Skeletal muscle satellite cell (primary cell): ENCODE results near the gene PACSIN3. TPM values are rescaled to one million over a fixed set of nuclear protein-coding genes. Genes with fewer than 3 reads are reported as not detected.
A peak's percentile ranks its signal among the peaks of the same experiment; 100 is the strongest.

Source experiments
- H3K27me3 ChIP-seq: 2 replicates; pipeline ENCODE4 v1.7.0; 2013; ENCODE audit warnings: low read length; ENCODE audit not compliant: control insufficient read depth, insufficient read depth
- H3K36me3 ChIP-seq: 2 replicates; pipeline ENCODE4 v1.7.0; 2013; ENCODE audit warnings: mild to moderate bottlenecking, control low read depth, low read length; ENCODE audit not compliant: insufficient read depth
- H3K4me1 ChIP-seq: 2 replicates; pipeline ENCODE4 v1.7.0; 2013; ENCODE audit warnings: low read length; ENCODE audit not compliant: control insufficient read depth, insufficient read depth
- H3K4me2 ChIP-seq: 2 replicates; pipeline ENCODE4 v1.7.0; 2013; ENCODE audit warnings: mild to moderate bottlenecking, low read length
- H3K4me3 ChIP-seq: 2 replicates; pipeline ENCODE4 v1.7.0; 2013; ENCODE audit warnings: low read length
- H3K9ac ChIP-seq: 2 replicates; pipeline ENCODE4 v1.7.0; 2013; ENCODE audit warnings: mild to moderate bottlenecking, low read depth, low read length, moderate library complexity
- H3K9me3 ChIP-seq: replicated peaks from 2 replicates; pipeline ENCODE4 v1.7.0; 2013; ENCODE audit warnings: mild to moderate bottlenecking, control low read depth, low read length
- total RNA-seq: library from RNA; depleted of rRNA; stranded (reverse); fragments of >200 nt; gene quantifications from 2 replicates; pipeline ENCODE4 v1.2.3, GENCODE V29; 2012; rRNA removed

The PACSIN3 gene
- 8.1 and 9.9 TPM in 2 replicates for total RNA-seq

DNA sequence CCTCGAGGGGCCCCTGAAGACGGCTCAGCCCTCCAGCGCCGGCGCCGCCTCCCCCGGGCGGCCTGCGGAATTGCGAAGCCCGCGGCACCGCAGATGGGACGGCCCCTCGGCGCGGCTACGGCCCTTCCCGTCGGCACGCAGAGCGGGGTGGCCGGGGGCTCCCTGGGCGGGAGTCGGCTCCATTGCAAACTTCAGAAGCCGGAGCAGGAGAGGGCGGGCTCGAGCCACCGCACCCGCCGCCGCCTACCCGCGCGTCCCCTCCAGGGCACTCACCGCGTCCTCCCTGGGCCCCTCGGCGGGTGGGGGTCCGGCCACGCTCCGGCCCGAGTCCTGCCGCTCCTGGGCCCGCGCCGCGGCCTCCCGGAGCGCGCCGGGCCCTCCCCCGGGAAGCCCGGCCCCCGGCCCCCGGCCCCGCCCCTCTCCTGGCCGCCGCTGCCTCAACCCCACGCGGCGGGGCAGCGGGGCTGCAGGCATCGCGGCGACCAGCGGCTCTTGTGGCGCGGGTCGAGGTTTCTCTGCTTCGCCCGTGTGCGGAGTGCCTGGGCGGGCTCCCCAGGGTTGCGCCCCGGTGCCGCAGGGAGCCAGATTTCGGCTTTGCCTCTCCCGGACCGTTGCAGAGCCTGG is at the start of gene PACSIN3:
Gene PACSIN3 (minus strand): TSS at position 359 of the 624 bp plus-strand sequence. CDS start 3,707 bp downstream, outside the sequence.
- Histone ChIP-seq H3K4me1 (peaks cover 40% of the 10 kb centered on the region), H3K9me3 (no peaks in the 10 kb centered on the region), H3K4me2 (peak within 1 kb of the TSS; percentile 94), H3K36me3 (no peaks in the 10 kb centered on the region), H3K27me3 (no peaks in the 10 kb centered on the region), H3K4me3 (peak within 1 kb of the TSS; percentile 77), H3K9ac (peak within 1 kb of the TSS; percentile 79)

DNA sequence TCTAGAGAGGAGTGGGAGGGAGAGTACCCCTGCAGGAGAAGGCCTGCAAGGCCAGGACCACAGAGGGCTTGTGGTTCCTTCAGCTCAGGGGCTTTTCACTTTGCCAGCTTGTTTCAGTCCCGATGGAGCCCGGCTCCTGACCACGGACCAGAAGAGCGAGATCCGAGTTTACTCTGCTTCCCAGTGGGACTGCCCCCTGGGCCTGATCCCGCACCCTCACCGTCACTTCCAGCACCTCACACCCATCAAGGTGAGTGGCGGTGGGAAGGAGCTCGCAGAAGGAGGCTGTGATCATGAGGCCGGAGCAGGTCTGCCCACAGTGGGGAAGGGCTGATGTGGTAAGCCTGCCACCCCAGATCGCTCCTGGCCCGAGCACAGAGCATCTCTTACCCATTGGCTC is 48.9 kb upstream of the PACSIN3 start:
- peaks cover 42% of the 10 kb centered on the region for H3K36me3 ChIP-seq
- no peak overlapping the region for H3K4me2 ChIP-seq
- H3K27me3 ChIP-seq: no peaks in the 10 kb centered on the region
- H3K9ac ChIP-seq: no peak overlapping the region
- peaks cover 21% of the 10 kb centered on the region for H3K4me1 ChIP-seq
- H3K4me3 ChIP-seq: no peak overlapping the region
- H3K9me3 ChIP-seq: no peaks in the 10 kb centered on the region

DNA sequence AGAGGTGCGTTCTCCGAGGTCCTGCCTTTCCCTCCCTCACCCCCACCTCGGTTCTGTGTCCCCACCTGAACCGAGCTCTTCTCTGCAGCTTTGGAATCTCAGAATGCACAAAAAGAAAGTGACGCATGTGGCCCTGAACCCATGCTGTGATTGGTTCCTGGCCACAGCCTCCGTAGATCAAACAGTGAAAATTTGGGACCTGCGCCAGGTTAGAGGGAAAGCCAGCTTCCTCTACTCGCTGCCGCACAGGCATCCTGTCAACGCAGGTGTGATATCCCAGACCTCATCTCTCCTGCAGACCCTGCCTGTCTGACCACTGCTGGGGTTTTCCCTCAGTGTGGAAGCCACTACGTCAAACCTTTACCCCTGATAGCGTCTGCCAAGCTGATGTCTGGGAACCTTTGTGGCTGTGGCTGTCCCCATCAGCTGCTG is 48.5 kb upstream of the PACSIN3 start:
- Histone ChIP-seq H3K4me2 (peak overlapping the region; percentile 66), H3K4me3 (no peak overlapping the region), H3K27me3 (no peaks in the 10 kb centered on the region), H3K9me3 (no peaks in the 10 kb centered on the region), H3K4me1 (peaks cover 21% of the 10 kb centered on the region), H3K9ac (no peak overlapping the region), H3K36me3 (peaks cover 37% of the 10 kb centered on the region)

DNA sequence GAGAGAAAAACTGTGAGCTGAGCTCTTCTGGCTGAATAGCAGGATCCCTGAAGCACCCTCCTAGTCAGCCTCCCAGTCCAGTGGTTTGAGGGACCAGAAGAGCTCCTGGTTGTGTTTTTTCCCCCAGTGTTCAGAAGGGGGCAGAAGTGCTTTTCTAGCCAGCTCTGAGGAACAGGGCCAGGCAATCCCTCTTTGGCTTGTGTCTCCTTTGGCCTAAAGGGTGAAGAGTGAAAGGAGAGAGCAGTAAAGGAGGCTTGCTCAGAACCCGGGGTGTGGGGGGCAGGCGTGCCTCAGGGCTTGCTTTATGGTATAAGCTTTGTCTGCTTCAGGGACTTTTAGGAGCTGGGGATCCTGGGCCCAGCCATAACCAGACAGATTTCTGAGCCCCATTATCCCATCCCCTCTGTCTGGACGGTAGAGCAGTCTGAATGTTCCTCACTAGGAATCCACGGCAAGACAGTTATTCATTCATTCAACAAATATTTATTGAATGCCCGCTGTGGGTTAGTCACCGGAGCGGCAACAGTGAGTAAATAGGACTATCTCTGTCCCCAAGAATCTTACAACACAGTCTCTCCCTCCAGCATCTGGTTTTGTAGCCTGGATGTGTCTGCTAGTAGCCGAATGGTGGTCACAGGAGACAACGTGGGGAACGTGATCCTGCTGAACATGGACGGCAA is 47.9 kb upstream of the PACSIN3 start:
- H3K36me3 ChIP-seq: peaks cover 36% of the 10 kb centered on the region
- H3K27me3 ChIP-seq: no peaks in the 10 kb centered on the region
- H3K4me2 ChIP-seq: peak overlapping the region; percentile 66
- peaks cover 21% of the 10 kb centered on the region for H3K4me1 ChIP-seq
- H3K9ac ChIP-seq: peak overlapping the region; percentile 67
- H3K4me3 ChIP-seq: no peak overlapping the region
- no peaks in the 10 kb centered on the region for H3K9me3 ChIP-seq

DNA sequence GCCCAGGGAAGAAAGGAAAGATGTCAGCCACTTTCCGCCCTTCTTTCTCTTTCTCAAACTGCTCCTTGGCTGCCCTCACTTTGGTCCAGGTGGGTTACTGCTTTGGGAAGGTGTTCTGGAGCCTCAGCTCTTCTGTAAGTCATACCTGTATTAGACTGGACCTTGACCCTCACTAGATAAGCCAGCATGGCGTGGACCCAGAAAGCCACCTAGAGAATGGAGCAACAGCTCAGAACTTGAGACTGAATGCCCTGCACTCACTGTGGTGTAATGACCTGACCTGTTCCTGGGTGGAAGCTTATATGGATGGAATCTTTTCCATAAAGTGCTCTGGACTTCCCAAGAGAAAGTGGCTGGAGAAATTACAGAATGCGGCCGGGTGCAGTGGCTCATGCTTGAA is 46.8 kb upstream of the PACSIN3 start:
- Histone ChIP-seq H3K4me3 (no peak overlapping the region), H3K4me2 (no peak overlapping the region), H3K9me3 (no peaks in the 10 kb centered on the region), H3K27me3 (no peaks in the 10 kb centered on the region), H3K4me1 (peaks cover 21% of the 10 kb centered on the region), H3K36me3 (peaks cover 30% of the 10 kb centered on the region), H3K9ac (no peak overlapping the region)

DNA sequence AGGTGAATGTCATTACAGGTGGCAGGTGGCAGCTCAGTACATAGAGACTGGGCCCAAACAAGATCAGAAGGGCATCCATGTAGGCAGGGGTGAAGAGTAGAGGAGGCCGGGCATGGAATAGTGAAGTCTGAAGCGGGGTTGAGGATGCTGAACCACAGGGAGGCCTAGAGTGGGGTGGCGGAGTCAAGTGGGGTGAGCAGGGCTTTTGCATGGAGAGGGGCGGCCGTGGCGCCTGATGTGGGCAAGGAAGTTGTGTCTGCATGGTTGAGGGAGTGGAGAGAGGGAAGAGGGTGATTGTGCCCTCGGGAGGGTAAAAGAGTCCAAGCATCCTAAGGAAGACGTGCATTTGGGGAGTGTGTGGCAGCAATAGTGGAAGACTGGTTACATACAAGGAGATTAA is 42.9 kb upstream of the PACSIN3 start:
- no peak overlapping the region for H3K4me3 ChIP-seq
- H3K4me2 ChIP-seq: no peak overlapping the region
- H3K27me3 ChIP-seq: no peaks in the 10 kb centered on the region
- no peak overlapping the region for H3K9ac ChIP-seq
- peaks cover 7% of the 10 kb centered on the region for H3K4me1 ChIP-seq
- H3K9me3 ChIP-seq: no peaks in the 10 kb centered on the region
- peaks cover 39% of the 10 kb centered on the region for H3K36me3 ChIP-seq

DNA sequence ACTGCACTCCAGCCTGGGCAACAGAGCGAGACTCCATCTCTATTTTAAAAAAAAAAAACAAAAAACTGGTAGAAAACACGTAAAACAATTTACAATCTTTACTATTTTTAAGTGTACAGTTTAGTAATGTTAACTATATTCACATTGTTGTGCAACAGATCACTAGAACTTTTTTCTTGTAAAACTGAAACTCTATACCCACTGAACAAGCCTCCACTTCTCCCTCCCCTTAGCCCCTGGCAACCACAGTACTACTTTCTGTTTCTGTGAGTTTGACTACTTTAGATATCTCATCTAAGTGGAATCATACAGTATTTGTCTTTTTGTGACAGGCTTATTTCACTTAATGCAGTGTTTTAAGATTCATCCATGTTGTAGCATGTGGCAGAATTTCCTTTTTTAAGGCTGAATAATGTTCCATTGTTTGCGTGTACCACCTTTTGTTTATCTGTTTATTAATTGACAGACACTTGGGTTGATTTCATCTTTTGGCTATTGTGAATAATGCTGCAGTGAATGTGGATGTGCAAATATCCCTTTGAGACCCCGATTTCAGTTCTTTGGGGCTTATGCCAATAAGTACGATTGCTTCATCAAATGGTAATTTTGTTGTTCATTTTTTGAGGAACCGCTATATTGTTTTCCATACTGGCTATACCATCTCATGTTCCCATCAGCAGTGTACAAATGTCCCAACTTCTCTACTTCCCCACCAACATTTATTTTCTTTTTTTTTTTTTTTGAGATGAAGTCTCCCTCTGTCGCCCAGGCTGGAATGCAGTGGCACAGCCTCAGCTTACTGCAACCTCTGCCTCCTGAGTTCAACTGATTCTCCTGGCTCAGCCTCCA is 39.5 kb upstream of the PACSIN3 start:
- H3K4me1 ChIP-seq: peaks cover 2% of the 10 kb centered on the region
- no peaks in the 10 kb centered on the region for H3K27me3 ChIP-seq
- peaks cover 34% of the 10 kb centered on the region for H3K36me3 ChIP-seq
- H3K9me3 ChIP-seq: no peaks in the 10 kb centered on the region
- no peak overlapping the region for H3K4me3 ChIP-seq
- H3K9ac ChIP-seq: no peak overlapping the region
- H3K4me2 ChIP-seq: no peak overlapping the region

DNA sequence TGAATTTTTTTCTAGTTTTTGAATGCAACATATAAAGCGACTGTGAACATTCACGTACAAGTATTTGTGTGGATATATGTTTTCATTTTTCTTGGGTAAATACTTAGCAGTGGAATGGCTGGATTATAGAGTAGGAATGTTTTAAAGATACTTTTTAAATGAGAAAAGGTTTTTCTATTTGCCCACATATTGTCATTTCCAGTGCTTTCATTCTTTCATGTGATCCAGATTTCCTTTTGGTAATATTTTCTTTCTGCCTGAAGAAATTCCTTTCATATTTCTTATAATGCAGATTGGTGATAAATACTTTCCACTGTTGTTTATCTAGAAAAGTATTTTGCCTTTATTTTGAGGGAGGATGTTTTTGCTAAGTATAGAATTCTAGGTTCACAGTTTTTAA is 36.5 kb upstream of the PACSIN3 start:
- H3K27me3 ChIP-seq: no peaks in the 10 kb centered on the region
- H3K4me2 ChIP-seq: no peak overlapping the region
- no peaks in the 10 kb centered on the region for H3K9me3 ChIP-seq
- peaks cover 32% of the 10 kb centered on the region for H3K36me3 ChIP-seq
- H3K4me1 ChIP-seq: peaks cover 18% of the 10 kb centered on the region
- H3K9ac ChIP-seq: no peak overlapping the region
- H3K4me3 ChIP-seq: no peak overlapping the region

DNA sequence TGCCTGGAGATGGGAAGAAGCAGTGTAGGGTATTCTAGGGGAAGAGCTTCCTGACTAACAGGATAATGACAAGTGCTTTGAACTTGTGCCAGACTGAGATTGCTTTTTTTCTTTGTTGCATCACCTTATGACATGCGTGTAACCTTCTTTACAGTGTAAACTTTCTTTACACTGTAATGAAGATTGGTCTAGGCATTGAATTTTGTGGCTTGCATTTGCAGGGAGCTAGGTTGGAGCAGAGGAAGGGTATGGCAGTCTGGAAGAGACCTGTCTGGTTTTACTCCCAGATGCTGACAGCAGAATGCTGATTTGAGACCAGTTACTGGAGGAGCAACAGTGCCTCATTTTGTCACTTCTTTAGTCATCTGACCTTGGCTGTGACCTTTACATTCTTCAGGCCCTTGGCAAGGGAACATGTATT is 34.2 kb upstream of the PACSIN3 start:
- Histone ChIP-seq H3K36me3 (peaks cover 16% of the 10 kb centered on the region), H3K4me1 (peaks cover 32% of the 10 kb centered on the region), H3K4me2 (peak overlapping the region; percentile 37), H3K27me3 (no peaks in the 10 kb centered on the region), H3K9me3 (no peaks in the 10 kb centered on the region), H3K9ac (no peak overlapping the region), H3K4me3 (no peak overlapping the region)

DNA sequence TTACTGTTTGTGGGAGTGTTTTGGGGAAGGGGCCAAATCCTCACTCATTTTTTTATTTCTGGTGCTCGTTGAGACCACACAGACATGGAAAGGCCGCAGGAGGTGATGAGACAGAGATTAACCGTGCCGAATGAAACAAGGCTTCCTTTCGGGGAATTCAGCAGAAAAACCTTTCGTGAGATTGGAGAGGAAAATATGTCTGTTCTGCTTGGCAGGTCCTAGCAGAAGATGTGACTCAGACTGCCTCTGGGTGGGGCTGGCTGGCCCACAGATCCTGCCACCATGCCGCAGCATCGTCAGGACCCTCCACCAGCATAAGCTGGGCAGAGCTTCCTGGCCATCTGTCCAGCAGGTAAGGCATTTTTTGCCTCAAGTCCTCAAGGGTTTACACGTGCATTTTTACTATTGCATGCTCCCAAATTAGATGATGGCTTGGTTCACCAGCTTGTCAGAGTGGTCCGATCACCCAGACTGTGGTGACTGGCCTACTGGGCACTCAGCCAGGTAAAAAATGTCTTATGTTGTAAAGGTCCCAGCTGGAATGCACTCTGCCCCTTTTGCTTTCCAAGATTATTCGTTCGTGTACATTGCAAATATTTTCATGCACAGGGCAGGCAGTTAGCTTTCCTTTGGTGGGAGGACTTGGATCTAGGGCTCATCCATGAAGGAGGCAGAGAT is 30.0 kb upstream of the PACSIN3 start:
- Histone ChIP-seq H3K9me3 (no peaks in the 10 kb centered on the region), H3K4me3 (peak overlapping the region; percentile 77), H3K4me1 (peaks cover 42% of the 10 kb centered on the region), H3K4me2 (peak overlapping the region; percentile 95), H3K27me3 (no peaks in the 10 kb centered on the region), H3K9ac (peak overlapping the region; percentile 87), H3K36me3 (peaks cover 9% of the 10 kb centered on the region)

DNA sequence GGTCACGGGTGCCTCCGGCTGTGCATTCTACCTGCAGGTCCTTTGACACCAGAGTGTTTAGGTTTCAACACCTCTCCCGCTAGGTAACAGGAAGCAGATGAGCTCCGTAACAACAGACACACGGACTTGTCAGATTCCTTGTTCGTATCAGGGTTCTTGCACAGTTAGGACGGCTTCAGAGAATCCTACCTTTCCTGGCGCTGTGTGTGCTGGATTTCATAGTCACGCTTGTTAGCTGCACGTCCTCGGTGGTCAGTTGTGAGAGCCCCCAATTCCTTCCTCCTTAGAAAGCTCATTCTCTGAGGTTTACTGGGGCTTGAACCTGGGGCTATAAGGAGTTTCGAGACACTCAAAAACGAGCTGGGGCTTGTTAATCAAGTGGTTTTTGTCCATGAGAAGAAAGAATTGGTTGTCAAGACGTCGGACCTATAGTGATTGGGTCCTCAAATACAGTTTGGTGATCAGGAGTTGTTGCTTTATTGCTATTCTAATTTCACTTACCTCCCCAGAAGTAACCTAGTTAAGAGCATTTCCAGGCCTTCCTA is 29.2 kb upstream of the PACSIN3 start:
- H3K9me3 ChIP-seq: no peaks in the 10 kb centered on the region
- peak overlapping the region; percentile 87 for H3K9ac ChIP-seq
- H3K27me3 ChIP-seq: no peaks in the 10 kb centered on the region
- H3K4me2 ChIP-seq: peak overlapping the region; percentile 95
- peaks cover 37% of the 10 kb centered on the region for H3K4me1 ChIP-seq
- H3K36me3 ChIP-seq: peaks cover 9% of the 10 kb centered on the region
- H3K4me3 ChIP-seq: peak overlapping the region; percentile 77
